ENCODE results near the gene GSC2. TPM values are rescaled to one million over a fixed set of nuclear protein-coding genes. Genes with fewer than 3 reads are reported as not detected.
A peak's percentile ranks its signal among the peaks of the same experiment; 100 is the strongest.

Gene GSC2
- total RNA-seq, 2 experiments from 2014 or later = not detected

DNA sequence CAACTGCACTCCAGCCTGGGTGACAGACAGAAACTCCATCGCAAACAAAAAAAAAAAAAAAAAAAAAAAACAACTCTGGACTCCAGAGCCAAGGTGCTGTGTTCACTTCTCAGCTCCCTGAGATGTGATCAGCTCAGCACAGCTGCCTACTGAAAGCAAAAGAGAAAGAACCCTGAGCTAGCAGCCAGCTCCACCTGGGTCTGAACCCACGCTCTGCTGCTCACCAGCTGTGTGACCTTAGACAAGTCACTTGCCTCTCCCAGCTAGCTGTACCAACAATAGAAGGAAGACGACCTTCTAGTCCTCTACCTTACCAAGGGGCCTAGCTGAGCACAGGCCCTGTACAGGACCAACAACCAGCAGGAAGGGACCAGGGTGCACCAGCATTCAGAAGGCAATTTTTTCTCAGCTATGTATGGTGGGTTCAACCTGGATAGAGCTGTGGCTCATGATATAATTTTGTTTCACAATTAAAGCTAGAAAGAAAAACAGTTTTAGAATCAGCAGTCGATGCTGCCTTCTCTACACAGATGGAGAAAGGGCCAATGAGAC lies 31.7 kb downstream of the GSC2 start:
- peaks cover 84% of the 10 kb centered on the region for H3K4me1 Mint-ChIP-seq (ENCODE audit: low read depth)
- ATAC-seq (ENCODE audit: poor library complexity) (no peak), DNase-seq (peak in 2 of 14 experiments; percentile 25)
- H3K27me3 Mint-ChIP-seq = no peaks in the 10 kb centered on the region
- Histone ChIP-seq H3K27me3 (ENCODE audit: control insufficient read depth in 1 of 2, insufficient read depth in 2 of 2, low read length in 2 of 2) (no peaks in the 10 kb centered on the region), H3K36me3 (ENCODE audit: insufficient read depth, low read length) (peaks cover 25% of the 10 kb centered on the region), H3K4me1 (ENCODE audit: insufficient read depth, low read length) (peaks cover 83% of the 10 kb centered on the region), H3K4me3 (ENCODE audit: low read length) (no peak overlapping the region), H3K27ac (ENCODE audit: low read depth in 1 of 2, low read length in 2 of 2) (no peak overlapping the region), H3K9me3 (ENCODE audit: control insufficient read depth in 1 of 2, insufficient read depth in 1 of 2, low read length in 2 of 2) (no peaks in the 10 kb centered on the region)
- H3K27ac Mint-ChIP-seq = peak overlapping the region; percentile 56
- H3K4me3 Mint-ChIP-seq = peak overlapping the region; percentile 34
- peaks cover 32% of the 10 kb centered on the region for H3K36me3 Mint-ChIP-seq (ENCODE audit: low read depth)
- intact Hi-C loops (cut with DNase I, micrococcal nuclease) = no loop called here
- H3K9me3 Mint-ChIP-seq = no peaks in the 10 kb centered on the region
- TF ChIP-seq, protein P1, sequence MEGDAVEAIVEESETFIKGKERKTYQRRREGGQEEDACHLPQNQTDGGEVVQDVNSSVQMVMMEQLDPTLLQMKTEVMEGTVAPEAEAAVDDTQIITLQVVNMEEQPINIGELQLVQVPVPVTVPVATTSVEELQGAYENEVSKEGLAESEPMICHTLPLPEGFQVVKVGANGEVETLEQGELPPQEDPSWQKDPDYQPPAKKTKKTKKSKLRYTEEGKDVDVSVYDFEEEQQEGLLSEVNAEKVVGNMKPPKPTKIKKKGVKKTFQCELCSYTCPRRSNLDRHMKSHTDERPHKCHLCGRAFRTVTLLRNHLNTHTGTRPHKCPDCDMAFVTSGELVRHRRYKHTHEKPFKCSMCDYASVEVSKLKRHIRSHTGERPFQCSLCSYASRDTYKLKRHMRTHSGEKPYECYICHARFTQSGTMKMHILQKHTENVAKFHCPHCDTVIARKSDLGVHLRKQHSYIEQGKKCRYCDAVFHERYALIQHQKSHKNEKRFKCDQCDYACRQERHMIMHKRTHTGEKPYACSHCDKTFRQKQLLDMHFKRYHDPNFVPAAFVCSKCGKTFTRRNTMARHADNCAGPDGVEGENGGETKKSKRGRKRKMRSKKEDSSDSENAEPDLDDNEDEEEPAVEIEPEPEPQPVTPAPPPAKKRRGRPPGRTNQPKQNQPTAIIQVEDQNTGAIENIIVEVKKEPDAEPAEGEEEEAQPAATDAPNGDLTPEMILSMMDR (IDR thresholded peaks at IDR 0.05) = no peak
- CTCF ChIA-PET = interaction anchor here (0.8 kb wide), 1 partner anchor 26 kb away, joined by 3 read pairs; the partner anchor contains the start of gene ESS2
- POLR2A ChIA-PET = interaction anchor here (0.9 to 5.4 kb wide), 2 partner anchors 7 to 26 kb away, joined by 3 to 79 read pairs; partner anchors contain the start of gene ESS2

DNA sequence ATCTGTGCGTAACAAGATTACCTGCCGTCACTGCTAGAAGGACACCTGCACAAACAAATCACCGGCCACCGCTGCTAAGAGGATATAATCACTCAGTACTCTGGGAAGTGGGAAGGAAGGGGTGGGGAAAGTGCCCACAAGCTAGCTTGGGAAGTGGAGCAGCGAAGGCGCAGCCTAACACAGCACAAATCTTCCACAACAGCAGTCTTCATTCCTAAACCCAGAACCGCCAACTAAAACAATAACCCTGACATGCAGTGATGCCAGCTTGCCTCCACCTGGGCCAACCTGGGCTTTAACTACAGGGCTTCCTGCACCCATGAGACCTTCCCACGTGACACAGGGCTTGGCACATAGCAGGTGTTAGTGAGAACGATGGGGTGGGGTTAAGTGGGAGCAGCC lies 33.0 kb downstream of the GSC2 start:
- no peak for DNase-seq
- Histone ChIP-seq H3K27ac (ENCODE audit: low read depth in 1 of 2, low read length in 2 of 2) (no peak overlapping the region), H3K4me1 (ENCODE audit: insufficient read depth, low read length) (peaks cover 80% of the 10 kb centered on the region), H3K9me3 (ENCODE audit: control insufficient read depth in 1 of 2, insufficient read depth in 1 of 2, low read length in 2 of 2) (no peaks in the 10 kb centered on the region), H3K27me3 (ENCODE audit: control insufficient read depth in 1 of 2, insufficient read depth in 2 of 2, low read length in 2 of 2) (no peaks in the 10 kb centered on the region), H3K4me3 (ENCODE audit: low read length) (no peak overlapping the region), H3K36me3 (ENCODE audit: insufficient read depth, low read length) (peaks cover 31% of the 10 kb centered on the region)
- Mint-ChIP-seq H3K36me3 (ENCODE audit: low read depth) (peaks cover 32% of the 10 kb centered on the region), H3K27ac (peak overlapping the region; percentile 56), H3K4me1 (ENCODE audit: low read depth) (peaks cover 80% of the 10 kb centered on the region), H3K27me3 (no peaks in the 10 kb centered on the region), H3K9me3 (no peaks in the 10 kb centered on the region), H3K4me3 (peak overlapping the region; percentile 77)
- intact Hi-C loops (cut with DNase I, micrococcal nuclease) = no loop called here
- TF ChIP-seq, protein P1 (IDR thresholded peaks at IDR 0.05) = no peak
- POLR2A ChIA-PET = no interaction called here
- CTCF ChIA-PET = no interaction called here
- ATAC-seq (ENCODE audit: poor library complexity) = no peak

DNA sequence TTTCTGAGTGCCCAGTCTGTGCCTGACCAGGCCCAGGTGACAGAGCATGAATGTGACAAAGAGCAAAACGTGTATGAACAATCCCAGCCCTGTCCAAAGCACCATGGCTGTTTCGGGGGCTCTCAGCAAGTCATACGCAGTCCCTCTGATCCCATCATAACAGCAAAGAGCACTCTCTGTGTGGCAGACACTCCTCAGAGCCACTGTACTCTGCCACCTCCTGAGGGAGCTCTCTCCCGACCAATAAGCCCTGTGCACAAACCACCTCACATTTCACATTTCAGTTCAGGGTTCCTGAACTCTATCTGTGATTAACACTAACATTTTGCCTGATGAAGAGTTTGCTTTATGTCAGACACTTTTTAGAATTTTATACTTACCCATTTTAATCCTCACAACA lies 34.5 kb downstream of the GSC2 start:
- DNase-seq (peak in 1 of 14 experiments; percentile 20), ATAC-seq (ENCODE audit: poor library complexity) (peak; percentile 45)
- Histone ChIP-seq H3K27ac (ENCODE audit: low read depth in 1 of 2, low read length in 2 of 2) (no peak overlapping the region), H3K4me3 (ENCODE audit: low read length) (no peak overlapping the region), H3K4me1 (ENCODE audit: insufficient read depth, low read length) (peaks cover 80% of the 10 kb centered on the region), H3K27me3 (ENCODE audit: control insufficient read depth in 1 of 2, insufficient read depth in 2 of 2, low read length in 2 of 2) (no peaks in the 10 kb centered on the region), H3K36me3 (ENCODE audit: insufficient read depth, low read length) (peaks cover 31% of the 10 kb centered on the region), H3K9me3 (ENCODE audit: control insufficient read depth in 1 of 2, insufficient read depth in 1 of 2, low read length in 2 of 2) (no peaks in the 10 kb centered on the region)
- no peaks in the 10 kb centered on the region for H3K9me3 Mint-ChIP-seq
- peaks cover 83% of the 10 kb centered on the region for H3K4me1 Mint-ChIP-seq (ENCODE audit: low read depth)
- H3K4me3 Mint-ChIP-seq = no peak overlapping the region
- ChIA-PET CTCF (interaction anchor here (0.5 to 1.6 kb wide), 4 partner anchors 8 to 29 kb away, joined by 3 to 6 read pairs (median 4); partner anchors contain the start of genes ESS2 and TSSK2), POLR2A (no interaction called here)
- peak overlapping the region; percentile 56 for H3K27ac Mint-ChIP-seq
- peaks cover 27% of the 10 kb centered on the region for H3K36me3 Mint-ChIP-seq (ENCODE audit: low read depth)
- TF ChIP-seq, protein P1 (IDR thresholded peaks at IDR 0.05) = no peak
- no peaks in the 10 kb centered on the region for H3K27me3 Mint-ChIP-seq
- intact Hi-C loops (cut with DNase I, micrococcal nuclease) = no loop called here

All from CD4-positive, alpha-beta T cell (primary cell).